ENCODE measurements around the gene SLC25A11.

Gene SLC25A11, protein sequence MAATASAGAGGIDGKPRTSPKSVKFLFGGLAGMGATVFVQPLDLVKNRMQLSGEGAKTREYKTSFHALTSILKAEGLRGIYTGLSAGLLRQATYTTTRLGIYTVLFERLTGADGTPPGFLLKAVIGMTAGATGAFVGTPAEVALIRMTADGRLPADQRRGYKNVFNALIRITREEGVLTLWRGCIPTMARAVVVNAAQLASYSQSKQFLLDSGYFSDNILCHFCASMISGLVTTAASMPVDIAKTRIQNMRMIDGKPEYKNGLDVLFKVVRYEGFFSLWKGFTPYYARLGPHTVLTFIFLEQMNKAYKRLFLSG

DNA sequence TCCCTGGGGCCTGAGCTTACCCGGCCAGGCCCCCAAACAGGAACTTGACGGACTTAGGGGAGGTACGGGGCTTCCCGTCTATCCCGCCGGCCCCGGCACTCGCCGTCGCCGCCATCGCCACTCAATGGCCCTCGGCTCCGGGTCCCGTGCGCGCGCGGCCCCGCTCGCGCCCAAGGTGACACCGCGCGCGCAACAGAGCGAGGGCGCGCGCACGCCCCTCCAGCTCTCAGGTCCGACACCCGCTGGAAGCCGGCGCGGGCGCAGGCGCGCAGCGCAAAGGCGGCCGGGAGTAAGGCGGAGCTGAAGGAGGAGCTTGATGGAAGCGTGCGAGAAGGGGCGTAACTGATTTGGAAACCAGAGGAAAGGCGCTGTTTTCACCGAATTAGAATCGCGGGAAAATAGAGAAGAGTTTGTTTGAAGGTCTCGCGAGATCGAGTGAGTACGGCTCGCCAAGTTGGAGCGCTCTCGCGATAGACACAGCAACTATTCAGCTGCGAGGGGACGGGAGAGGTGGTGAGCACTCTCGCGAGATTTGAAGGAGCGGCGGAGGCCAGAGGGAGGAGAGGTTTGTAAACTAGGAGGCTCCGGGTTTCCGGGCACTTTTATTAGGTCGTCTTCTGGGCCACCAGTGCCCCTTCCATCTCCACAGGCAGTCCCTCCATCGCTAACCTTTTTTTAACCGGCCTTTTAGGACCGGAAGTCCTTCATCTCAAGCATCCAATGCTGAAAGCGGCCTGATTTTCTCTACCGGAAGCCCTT is at the start of gene SLC25A11, which contains the start of gene RNF167:
Gene SLC25A11 (minus strand): TSS at position 251 of the 759 bp plus-strand sequence. CDS start 136 bp downstream, at position 115.
Gene RNF167 (plus strand): TSS at position 473 of the 759 bp plus-strand sequence. CDS start 642 bp downstream, outside the sequence.
- peak; percentile 97 for DNase-seq

DNA sequence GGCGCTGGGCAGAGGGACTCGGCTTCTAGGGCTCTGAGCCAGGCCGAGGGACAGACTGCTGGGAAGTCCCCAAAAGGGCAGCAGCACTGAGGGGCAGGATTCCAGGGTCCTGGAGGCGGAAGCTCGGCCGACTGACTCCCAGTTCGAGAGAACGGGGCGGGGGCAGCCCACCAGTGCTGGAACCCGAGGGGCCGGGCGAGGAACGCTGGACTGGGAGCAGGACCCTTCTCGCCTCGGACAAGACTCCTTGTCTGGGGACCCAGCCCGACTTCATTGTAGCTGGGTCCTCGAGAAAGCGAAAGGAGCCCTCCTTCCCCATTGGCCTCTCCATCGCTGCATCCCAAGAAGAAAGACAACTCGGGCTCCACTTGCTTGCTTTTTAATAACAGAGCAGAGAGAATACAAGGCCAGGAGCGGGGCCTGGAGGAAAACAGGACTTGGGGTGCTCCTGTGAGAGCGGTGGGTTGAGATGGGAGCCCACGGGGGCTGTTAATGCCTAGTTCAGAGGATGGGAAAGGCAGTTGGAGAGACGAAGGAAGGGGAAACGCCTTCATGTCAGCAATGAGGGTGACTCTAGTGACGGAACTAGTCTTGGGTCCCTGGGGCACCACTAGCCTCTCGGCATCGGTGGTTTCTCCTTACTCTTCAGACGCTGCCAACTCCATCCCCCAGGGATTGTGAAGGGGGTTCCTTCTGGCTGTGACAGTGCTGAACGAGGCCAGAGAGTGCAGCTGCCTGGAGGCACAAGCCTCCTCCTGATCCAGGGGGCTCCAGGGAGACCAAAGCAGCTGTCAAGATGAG is 48.1 kb upstream of the SLC25A11 start:
- DNase-seq, result no peak

DNA sequence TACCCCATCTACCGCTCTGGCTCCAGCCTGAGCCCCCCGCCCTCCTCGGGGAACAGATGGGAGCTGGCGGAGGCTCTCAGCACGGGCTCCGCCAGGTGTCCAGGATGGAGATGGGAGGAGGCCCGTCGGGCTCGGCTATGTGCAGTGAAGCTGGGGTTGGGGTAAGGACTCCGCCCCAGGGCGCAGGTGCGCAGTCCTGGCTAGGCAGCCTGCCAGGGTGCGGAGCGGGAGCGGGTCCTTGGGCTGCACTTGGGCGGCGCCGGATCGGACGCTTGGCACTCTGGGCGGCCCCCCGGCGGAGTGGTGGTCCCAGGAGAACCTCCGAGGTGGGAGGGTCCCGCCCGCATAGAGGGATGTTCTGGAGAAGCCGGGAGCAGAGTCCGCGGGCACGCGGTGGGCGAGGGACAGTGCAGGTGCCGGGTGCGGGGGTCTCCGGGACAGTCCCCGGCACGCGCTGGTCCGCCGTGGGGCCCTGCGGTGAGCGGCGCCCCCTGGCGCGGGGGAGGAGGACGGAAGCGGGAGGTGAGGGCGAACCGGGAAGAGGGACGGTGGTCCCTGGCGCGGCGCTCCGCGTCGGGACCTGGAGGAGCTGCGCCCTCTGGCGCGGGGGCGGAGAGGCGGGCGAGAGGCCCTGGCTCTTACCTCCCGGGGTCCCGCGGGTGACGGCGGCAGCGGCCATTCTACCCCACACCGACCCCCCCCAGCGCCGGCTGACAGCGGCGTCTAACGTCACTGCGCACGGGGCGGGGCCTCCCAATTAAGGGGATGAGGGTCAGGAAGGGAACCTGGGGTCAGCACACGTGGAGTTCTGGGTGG is 47.3 kb upstream of the SLC25A11 start, which contains the start of gene CAMTA2:
Gene CAMTA2 (minus strand): TSS at position 725 of the 816 bp plus-strand sequence. CDS start 1,453 bp downstream, outside the sequence.
- no peak for DNase-seq

- DNase-seq, result no peak
Observed at GRCh38 chr17:4986403-4986802, 46.6 kb upstream of the SLC25A11 start.

GRCh38 chr17:4982305-4982704 is 42.5 kb upstream of the SLC25A11 start:
- DNase-seq, result no peak

DNA sequence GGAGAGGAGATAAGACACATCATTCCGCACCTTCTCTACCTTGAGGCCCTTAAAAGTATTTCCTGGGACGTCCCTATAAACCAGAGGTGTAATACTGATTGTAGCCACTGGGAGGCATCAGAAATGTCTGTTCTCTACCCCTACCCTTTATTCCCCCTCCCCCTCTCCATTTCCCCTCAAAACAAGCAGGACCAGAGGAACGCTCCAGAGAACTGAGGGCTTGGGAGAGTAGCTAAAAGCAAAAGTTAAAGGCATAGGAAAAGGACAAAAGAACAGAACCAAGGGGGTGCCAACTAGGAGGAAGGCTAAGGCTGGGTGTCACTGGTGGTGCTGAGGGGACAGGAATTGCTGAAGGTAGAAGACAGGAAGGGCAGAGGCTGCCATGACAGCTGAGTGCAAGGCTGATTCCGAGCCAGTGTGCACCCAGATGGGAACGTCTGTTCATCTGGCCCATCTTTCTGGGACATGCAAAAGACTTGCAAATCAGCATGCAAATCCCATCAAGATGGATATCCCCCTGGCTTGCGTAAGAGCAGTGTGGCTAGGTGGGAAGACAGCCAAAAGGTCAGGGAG is 40.9 kb upstream of the SLC25A11 start:
- DNase-seq, result no peak

- DNase-seq, result no peak
Observed at GRCh38 chr17:4978726-4979125, 38.9 kb upstream of the SLC25A11 start.

- no peak for DNase-seq
Observed at GRCh38 chr17:4974115-4974670, 34.3 kb upstream of the SLC25A11 start.

DNA sequence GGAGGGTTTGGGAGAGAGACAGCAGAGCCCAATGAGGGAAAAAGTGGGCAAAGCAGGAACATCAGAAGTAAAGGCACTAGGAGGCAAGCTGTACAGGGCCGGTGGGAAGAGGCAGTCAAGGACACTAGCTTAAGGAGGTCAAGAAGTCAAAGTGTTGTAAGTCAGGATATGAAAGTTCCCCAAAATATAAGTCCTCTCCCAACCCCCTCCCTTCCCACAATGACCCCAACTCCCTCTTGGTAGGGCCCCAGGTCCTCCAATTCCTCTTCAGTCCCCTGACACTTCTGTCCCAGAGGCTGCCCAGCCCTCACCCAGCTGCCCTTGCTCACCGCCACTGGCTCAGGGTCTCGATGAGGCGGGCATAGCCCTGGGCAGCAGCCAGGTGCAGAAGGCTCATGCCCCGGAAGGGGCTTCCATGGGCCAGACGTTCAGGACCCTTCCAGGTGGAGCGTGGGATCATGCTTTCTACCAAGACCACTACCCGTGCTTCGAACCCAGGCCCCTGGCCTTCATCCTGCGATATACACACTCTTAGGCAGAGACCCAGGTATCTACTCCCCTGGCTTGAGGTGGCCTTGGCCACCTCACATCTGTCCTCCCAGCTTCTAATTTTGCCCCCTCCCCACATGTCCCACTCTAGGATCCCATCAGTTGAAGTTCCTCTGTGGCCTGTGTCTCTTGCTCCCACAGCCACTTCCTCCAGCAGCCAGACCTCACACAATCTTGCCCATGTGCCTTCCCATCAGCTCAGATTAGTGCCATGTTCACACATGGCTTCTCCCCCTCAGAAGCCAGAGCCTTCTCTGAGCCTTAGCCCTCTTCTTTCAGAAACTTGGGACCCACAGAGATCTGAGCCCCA is 33.6 kb upstream of the SLC25A11 start:
- DNase-seq, result no peak

- DNase-seq, result no peak
Observed at GRCh38 chr17:4972752-4973151, 32.9 kb upstream of the SLC25A11 start.

- no peak for DNase-seq
Observed at GRCh38 chr17:4972322-4972721, 32.5 kb upstream of the SLC25A11 start.

- DNase-seq, result no peak
Observed at GRCh38 chr17:4971826-4972225, 32.0 kb upstream of the SLC25A11 start.

- no peak for DNase-seq
Observed at GRCh38 chr17:4970273-4970672, 30.4 kb upstream of the SLC25A11 start.

DNA sequence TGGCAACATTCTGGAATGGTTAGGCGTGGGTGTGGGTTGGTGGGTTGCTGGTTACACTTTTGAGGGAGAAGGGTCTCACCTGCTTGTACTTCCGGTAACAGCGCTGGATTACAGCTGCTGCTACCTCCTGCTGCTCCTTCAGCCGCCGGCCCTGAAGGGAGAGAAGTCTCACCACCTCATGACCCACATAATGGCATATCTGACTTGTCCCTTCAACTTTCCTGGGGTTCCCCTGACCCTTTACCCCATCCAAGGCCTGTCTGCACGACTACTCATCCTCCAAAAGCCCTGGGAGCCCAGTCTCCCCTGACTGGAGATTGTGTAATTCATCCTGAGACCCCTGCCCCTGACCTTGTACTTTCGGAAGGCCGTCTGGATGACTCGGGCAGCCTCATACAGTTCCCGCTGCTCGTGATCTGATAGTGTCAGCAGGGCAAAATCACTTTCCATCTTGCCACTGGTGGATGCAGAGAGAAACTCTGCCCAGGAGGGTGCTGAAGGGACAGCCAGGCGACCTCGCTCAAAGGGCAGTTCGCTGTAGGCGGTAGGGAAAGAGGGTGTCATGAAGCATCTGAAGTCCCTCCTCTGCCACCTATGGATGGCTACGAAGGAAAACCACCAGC is 29.8 kb upstream of the SLC25A11 start:
- DNase-seq, result no peak

GRCh38 chr17:4969047-4969550 is 29.3 kb upstream of the SLC25A11 start:
- DNase-seq, result no peak

DNA sequence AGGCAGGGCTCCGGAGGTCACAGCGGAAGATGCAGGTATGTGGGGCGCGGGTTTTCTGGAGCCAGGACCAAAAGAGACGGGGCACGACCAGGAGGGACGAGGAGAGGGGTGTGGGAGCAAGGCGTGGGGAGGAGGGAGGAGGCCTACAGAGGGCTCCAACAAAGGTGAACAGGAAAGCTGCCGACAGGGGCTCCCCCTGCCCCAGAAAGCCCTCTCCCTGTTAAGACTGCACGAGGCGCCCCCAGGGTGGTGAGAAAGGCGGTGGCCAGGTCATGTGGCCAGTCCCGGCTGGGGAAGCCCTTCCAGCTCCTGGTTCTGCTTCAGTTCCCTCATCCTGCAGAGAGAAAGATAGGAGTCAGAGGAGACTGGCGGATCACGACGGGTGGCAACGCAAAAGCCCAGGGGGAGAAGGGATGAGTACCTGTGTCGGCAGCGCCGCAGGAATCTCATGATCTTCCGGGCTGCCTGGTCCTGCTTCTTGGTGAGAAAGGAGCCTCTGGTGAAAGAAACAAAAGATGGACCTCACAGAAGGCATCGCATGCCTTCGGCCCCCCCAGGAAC is 28.7 kb upstream of the SLC25A11 start:
- no peak for DNase-seq

DNA sequence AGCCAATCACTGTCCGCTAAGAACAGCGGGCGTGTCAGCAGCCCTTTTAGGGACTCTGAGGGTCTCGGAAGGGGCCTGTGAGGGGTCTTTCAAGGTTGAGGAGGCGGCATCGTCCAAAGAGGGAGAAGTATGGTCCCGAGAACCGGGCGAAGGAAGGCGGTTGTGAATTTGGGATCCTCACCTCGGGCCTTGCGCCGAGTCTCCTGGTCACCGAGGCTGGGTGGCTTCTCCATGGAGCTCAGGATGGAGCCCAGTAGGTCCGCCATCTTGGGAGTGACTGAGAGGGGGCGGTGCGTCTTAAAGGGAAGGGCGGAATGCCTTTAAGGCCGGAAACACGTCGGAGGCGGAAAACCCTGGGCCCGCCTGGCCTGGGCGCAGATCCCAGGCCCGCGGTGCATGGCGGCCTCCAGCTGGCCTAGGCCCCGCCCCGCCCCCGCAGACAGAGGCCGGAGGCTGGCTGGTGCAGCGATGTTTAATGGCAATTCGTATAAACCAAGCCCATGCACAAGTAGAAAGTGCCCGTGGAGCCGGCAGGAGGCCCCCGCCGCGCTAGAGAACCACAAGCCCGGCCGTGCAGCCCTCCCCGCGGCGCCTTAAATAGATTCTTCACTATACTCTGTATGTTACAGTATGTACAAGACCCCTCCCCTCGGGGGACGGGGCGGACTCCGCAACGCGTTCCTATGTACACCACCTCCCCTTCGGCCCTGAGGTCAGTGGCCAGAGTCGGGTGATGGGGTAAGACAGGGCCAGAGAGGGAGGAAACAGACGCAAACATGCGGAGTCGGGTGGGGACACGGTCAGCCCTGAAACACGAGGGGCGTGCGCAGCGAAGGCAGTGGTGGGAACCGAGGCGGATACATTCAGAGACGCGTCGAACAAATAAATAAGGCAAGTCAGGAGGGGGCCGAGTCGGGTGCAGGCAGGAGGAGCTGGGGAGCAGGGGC is 28.0 kb upstream of the SLC25A11 start, which contains the start of gene SPAG7:
Gene SPAG7 (minus strand): TSS at position 279 of the 947 bp plus-strand sequence. CDS start 13 bp downstream, at position 266.
- peak; percentile 78 for DNase-seq
